DND-41 (cell line): ENCODE data around the gene TM4SF20.

ENCODE experiments used
- ATAC-seq: fragments of 200-7000 bp; cut with Tn5 transposase; 3 replicates; pipeline ENCODE4 v1.9.1; 2021; ENCODE audit warnings: low read depth; ENCODE audit not compliant: insufficient read depth
- DNase-seq: peaks from one replicate; pipeline ENCODE4 v3.0.0-alpha.2; 2020
- H2AFZ ChIP-seq: 2 replicates; pipeline ENCODE4 v1.6.0; 2012; ENCODE audit warnings: low read depth, low read length
- H3K27ac ChIP-seq: 2 replicates; pipeline ENCODE4 v1.5.1; 2012; ENCODE audit warnings: low read length, inconsistent platforms
- H3K27me3 ChIP-seq: fragments of 200-600 bp; sonication (generic); 2 replicates; pipeline ENCODE4 v1.6.0; 2012; ENCODE audit warnings: low read length, mild to moderate bottlenecking, inconsistent platforms; ENCODE audit not compliant: insufficient read depth, poor library complexity
- H3K36me3 ChIP-seq: 2 replicates; pipeline ENCODE4 v1.5.1; 2012; ENCODE audit warnings: low read length, inconsistent platforms; ENCODE audit not compliant: insufficient read depth
- H3K4me1 ChIP-seq: 2 replicates; pipeline ENCODE4 v1.5.1; 2012; ENCODE audit warnings: mild to moderate bottlenecking, low read length; ENCODE audit not compliant: insufficient read depth
- H3K4me2 ChIP-seq: 2 replicates; pipeline ENCODE4 v1.6.0; 2012; ENCODE audit warnings: mild to moderate bottlenecking, moderate library complexity, low read length, inconsistent platforms; ENCODE audit not compliant: insufficient read depth
- H3K4me3 ChIP-seq, 2 experiments: fragments of 200-600 bp in 1 of 2; shearing (Covaris generic) in 1 of 2; 2 replicates each; pipeline ENCODE4 v1.5.1; 2012 to 2016; ENCODE audit warnings: inconsistent platforms in 2 of 2, low read length in 2 of 2, mild to moderate bottlenecking in 2 of 2, low read depth in 1 of 2, moderate library complexity in 1 of 2
- H3K79me2 ChIP-seq: 2 replicates; pipeline ENCODE4 v1.6.0; 2012; ENCODE audit warnings: low read length, inconsistent platforms; ENCODE audit not compliant: insufficient read depth
- H3K9ac ChIP-seq: 2 replicates; pipeline ENCODE4 v1.6.0; 2012; ENCODE audit warnings: low read depth, mild to moderate bottlenecking, inconsistent platforms, low read length, moderate library complexity
- H3K9me3 ChIP-seq: 2 replicates; pipeline ENCODE4 v1.5.1; 2012; ENCODE audit warnings: low read length, moderate library complexity, mild to moderate bottlenecking, inconsistent platforms; ENCODE audit not compliant: insufficient read depth, severe bottlenecking
- H4K20me1 ChIP-seq: 2 replicates; pipeline ENCODE4 v1.6.0; 2012; ENCODE audit warnings: low read length; ENCODE audit not compliant: insufficient read depth
- CTCF ChIP-seq: IDR thresholded peaks from 2 replicates; pipeline ENCODE4 v1.5.1; 2012; ENCODE audit warnings: borderline replicate concordance, low read length, moderate library complexity, mild to moderate bottlenecking; ENCODE audit not compliant: poor library complexity, severe bottlenecking; ENCODE audit errors: extremely low read depth
- EZH2 ChIP-seq: IDR thresholded peaks from 3 replicates; pipeline ENCODE4 v1.6.1; 2012; ENCODE audit warnings: borderline replicate concordance, low read depth, mild to moderate bottlenecking, moderate library complexity, low read length, inconsistent platforms; ENCODE audit not compliant: severe bottlenecking

TM4SF20 gene

DNA sequence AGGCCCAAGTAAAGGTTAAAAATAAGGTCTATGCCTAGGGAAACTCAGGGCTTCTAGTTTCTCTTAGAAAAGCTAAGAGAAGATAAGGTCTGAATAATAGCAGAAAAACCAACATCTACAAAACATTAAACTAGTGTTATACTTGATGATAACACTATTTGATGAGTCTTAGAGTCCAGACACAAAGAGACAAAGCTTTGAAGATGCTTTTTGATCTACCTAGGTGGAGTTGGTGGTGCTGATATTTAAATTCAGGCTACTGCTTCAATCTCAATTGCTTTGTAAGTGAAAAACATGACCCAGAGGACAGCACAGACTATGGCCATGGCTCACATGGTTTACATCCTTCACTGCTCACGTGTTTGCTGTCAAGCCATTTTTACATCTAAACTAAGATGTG, 65.8 kb downstream of the TM4SF20 start:
- H3K9ac ChIP-seq, result no peak overlapping the region
- no peaks in the 10 kb centered on the region for H3K27me3 ChIP-seq
- no peaks in the 10 kb centered on the region for H3K36me3 ChIP-seq
- no peak for DNase-seq
- no peak overlapping the region for H2AFZ ChIP-seq
- no peaks in the 10 kb centered on the region for H3K4me1 ChIP-seq
- no peak overlapping the region for H3K27ac ChIP-seq
- no peaks in the 10 kb centered on the region for H3K9me3 ChIP-seq
- TF ChIP-seq CTCF (no peak), EZH2 (no peak)
- no peak overlapping the region for H3K4me3 ChIP-seq
- no peaks in the 10 kb centered on the region for H4K20me1 ChIP-seq
- no peak overlapping the region for H3K4me2 ChIP-seq
- ATAC-seq, result no peak
- no peaks in the 10 kb centered on the region for H3K79me2 ChIP-seq

GRCh38 chr2:227312579-227312978, 66.5 kb downstream of the TM4SF20 start:
- no peak for DNase-seq
- Histone ChIP-seq H3K4me2 (no peak overlapping the region), H3K9ac (no peak overlapping the region), H3K27me3 (no peaks in the 10 kb centered on the region), H3K27ac (no peak overlapping the region), H2AFZ (no peak overlapping the region), H3K4me3 (no peak overlapping the region), H3K79me2 (no peaks in the 10 kb centered on the region), H3K9me3 (no peaks in the 10 kb centered on the region), H3K4me1 (no peaks in the 10 kb centered on the region), H4K20me1 (no peaks in the 10 kb centered on the region), H3K36me3 (no peaks in the 10 kb centered on the region)
- ATAC-seq, result no peak
- TF ChIP-seq EZH2 (no peak), CTCF (no peak)
